Small intestine (tissue), 7 donors: ENCODE results near the gene STPG1. TPM values are rescaled to one million over a fixed set of nuclear protein-coding genes. Genes with fewer than 3 reads are reported as not detected.

Experiments used
- DNase-seq, 2 donors: peaks; one replicate each; pipeline versions ENCODE4 v3.0.0 to v3.0.0-alpha.2; 2013
- FAIRE-seq: peaks from 2 replicates; lab custom pipeline; 2012; peaks lifted over from hg19 to GRCh38; lab: Jason Lieb, UNC
- H3K27ac ChIP-seq, 3 donors: one replicate each; pipeline ENCODE4 v1.5.1; 2013; ENCODE audit warnings: low read length in 2 of 3, mild to moderate bottlenecking in 2 of 3, control low read depth in 1 of 3, inconsistent platforms in 1 of 3, low read depth in 1 of 3, moderate library complexity in 1 of 3
- H3K27me3 ChIP-seq, 3 donors: one replicate each; pipeline ENCODE4 v1.6.1; 2013; ENCODE audit warnings: low read length in 3 of 3, inconsistent platforms in 1 of 3; ENCODE audit not compliant: control insufficient read depth in 3 of 3, insufficient read depth in 3 of 3
- H3K36me3 ChIP-seq, 3 donors: one replicate each; pipeline ENCODE4 v1.6.1; 2013; ENCODE audit warnings: low read length in 3 of 3, inconsistent platforms in 1 of 3, low read depth in 1 of 3, mild to moderate bottlenecking in 1 of 3, moderate library complexity in 1 of 3; ENCODE audit not compliant: control insufficient read depth in 3 of 3, insufficient read depth in 2 of 3
- H3K4me1 ChIP-seq, 3 donors: one replicate each; pipeline ENCODE4 v1.6.1; 2013; ENCODE audit warnings: low read length in 2 of 3, inconsistent platforms in 1 of 3, low read depth in 1 of 3, mild to moderate bottlenecking in 1 of 3, moderate library complexity in 1 of 3; ENCODE audit not compliant: control insufficient read depth in 3 of 3, insufficient read depth in 2 of 3
- H3K4me3 ChIP-seq, 3 donors: one replicate each; pipeline ENCODE4 v1.5.1; 2013; ENCODE audit warnings: low read length in 3 of 3, control low read depth in 1 of 3, inconsistent platforms in 1 of 3, low read depth in 1 of 3, mild to moderate bottlenecking in 1 of 3, moderate library complexity in 1 of 3
- H3K9me3 ChIP-seq, 2 donors: one replicate each; pipeline ENCODE4 v1.6.1; 2013; ENCODE audit warnings: low read depth in 1 of 2, low read length in 1 of 2; ENCODE audit not compliant: control insufficient read depth in 2 of 2, insufficient read depth in 1 of 2
- WGBS, 3 donors: extraction: QIAGEN DNeasy Blood & Tissue Kit; methylation state at CpG; one replicate each; pipeline ENCODE4 v1.1.7; 2013; 5-methylcytosine and 5-hydroxymethylcytosine counted together
- polyA plus RNA-seq, 4 donors: library from polyadenylated mRNA; stranded (reverse) in 3 of 4; unstranded in 1 of 4; fragments of 200-250 nt in 3 of 4; fragments of 120-200 nt in 1 of 4; gene quantifications; one replicate each; pipeline versions ENCODE4 v1.2.1 to v1.2.3, GENCODE V29; 2013
- donor health status: healthy with polysubstance abuse.
- donor health status: control.
- donor health status: control.
- donor health status: Bipolar disorder and iron deficiency.
- donor health status: healthy.

The STPG1 gene
- polyA plus RNA-seq, 4 donors, result 5.7 to 10.3 (median 6.5) TPM

DNA sequence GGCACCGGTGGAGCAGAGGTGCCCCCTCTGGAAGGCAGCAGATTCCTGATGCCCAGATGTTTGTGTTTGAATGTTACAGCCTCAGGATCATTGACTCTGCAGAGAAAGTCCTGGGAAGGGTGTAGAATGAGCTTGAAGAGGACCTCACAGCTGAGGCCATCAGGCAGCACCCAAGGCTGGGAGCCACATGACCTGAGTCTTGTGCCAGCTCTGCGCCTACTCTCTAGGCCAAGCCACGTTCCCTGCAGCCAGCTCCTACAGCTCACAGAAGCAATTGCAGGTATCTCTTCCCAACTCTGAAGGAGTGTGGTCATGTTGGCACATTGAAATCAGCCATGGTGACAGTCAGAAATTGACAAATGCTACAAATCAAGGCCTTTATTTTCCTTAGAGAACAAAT, 58.1 kb downstream of the STPG1 start:
- 64 to 72% (median 68%) methylated on average over 3 of the region's 3 CpGs for WGBS, 3 donors
- DNase-seq (no peak), FAIRE-seq (no peak)
- Histone ChIP-seq H3K27ac (no peak overlapping the region), H3K9me3 (no peaks in the 10 kb centered on the region), H3K36me3 (peaks cover 0 to 36% (median 5%) of the 10 kb centered on the region in 3 donors), H3K27me3 (no peaks in the 10 kb centered on the region), H3K4me3 (no peak overlapping the region), H3K4me1 (peaks cover 0 to 2% (median 0%) of the 10 kb centered on the region in 3 donors)

DNA sequence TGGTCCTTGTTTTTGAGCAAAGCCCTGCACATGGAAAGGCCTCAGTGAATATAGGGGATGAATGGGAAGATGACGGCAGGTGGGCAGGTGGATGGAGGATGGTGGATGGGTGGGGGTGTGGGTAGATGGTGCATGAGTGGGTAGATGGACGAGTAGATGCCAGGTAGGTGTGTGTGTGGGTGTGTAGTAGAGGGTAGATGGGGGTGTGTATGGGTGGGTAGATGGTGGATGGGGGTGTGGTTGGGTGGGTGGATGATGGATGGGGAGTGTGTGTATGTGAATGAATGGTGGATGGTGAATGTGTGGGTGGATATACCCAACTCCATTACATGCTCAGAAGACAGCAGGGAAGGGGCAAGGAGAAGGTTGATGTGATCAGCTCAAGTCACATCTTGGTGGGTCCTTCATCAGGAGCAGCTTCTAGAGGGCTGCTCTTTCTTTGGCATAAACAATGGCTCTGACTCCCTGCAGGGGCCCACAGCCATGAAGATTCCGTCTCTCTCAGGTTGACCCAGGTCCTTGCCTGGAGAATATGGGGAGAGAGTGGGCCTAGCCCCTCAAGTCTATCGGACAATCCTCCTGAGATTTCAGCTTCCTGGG, 60.2 kb downstream of the STPG1 start:
- 92 to 97% (median 95%) methylated on average over 4 of the region's 4 CpGs for WGBS, 3 donors
- Histone ChIP-seq H3K36me3 (peaks cover 0 to 21% (median 5%) of the 10 kb centered on the region in 3 donors), H3K27me3 (no peaks in the 10 kb centered on the region), H3K27ac (no peak overlapping the region), H3K4me3 (no peak overlapping the region), H3K4me1 (peaks cover 0 to 2% (median 0%) of the 10 kb centered on the region in 3 donors), H3K9me3 (no peaks in the 10 kb centered on the region)
- FAIRE-seq (no peak), DNase-seq (no peak)

DNA sequence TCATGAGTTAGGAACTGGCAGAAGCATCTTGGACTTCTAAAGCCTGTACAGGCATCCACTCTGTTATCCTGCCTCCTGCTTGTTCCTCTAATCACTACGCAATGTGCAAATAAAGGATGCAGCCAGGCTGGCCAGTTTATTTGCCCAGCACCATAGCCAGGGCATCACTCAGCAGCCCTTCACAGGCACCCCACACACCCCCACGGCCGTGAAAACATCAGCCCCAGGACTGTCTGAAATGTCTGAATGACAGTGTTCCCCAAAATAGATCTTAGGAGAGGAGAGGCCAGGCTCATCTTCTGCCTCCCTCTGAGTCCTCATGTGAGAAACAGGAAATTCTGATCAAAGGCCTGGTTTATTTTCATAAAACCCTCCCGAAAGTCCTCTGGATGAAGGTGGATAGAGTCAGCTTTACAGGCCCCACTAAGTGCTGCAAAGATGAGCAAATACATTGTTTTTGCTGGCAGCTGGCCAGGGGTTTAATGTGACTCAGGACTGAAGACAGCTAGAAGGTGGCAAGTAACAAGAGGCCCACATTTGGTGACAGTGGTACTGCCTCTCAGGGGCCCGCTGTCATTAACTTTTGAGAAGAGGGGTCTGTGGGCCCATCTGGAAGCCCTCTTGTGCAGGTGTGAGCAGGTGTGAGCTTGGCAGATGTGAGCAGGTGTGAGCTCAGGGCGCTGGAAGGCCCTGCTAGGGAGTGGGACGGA, 61.5 kb downstream of the STPG1 start:
- Histone ChIP-seq H3K4me1 (peaks cover 0 to 2% (median 0%) of the 10 kb centered on the region in 3 donors), H3K27me3 (no peaks in the 10 kb centered on the region), H3K9me3 (no peaks in the 10 kb centered on the region), H3K27ac (no peak overlapping the region), H3K36me3 (peaks cover 0 to 8% (median 0%) of the 10 kb centered on the region in 3 donors), H3K4me3 (no peak overlapping the region)
- WGBS, 3 donors, result 67 to 73% (median 69%) methylated on average over 7 of the region's 7 CpGs
- FAIRE-seq (no peak), DNase-seq (no peak)

DNA sequence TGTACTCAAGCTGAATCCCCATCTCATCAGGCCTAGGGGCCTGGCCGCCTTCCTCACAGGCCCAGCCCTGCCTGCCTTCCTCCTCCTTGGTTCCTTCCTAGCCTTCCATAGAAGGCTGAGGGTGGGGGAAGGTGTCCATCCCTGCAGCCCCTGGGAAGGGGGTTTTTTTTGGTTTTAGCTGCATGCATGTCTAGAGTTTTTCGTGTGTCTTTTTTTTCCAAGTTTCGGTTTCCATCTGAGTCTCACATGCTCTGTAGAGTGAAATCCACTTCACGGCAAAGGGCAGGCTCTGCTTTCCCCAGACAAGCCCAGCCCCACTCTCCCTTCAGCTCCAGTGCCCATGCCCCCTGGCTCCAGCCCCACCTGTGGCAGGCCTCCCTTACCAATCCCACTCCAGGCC, 62.3 kb downstream of the STPG1 start:
- 57 to 78% (median 61%) methylated on average over 4 of the region's 4 CpGs for WGBS, 3 donors
- Histone ChIP-seq H3K36me3 (peaks cover 0 to 7% (median 0%) of the 10 kb centered on the region in 3 donors), H3K4me3 (no peak overlapping the region), H3K27me3 (no peaks in the 10 kb centered on the region), H3K4me1 (peaks cover 0 to 2% (median 0%) of the 10 kb centered on the region in 3 donors), H3K9me3 (no peaks in the 10 kb centered on the region), H3K27ac (no peak overlapping the region)
- FAIRE-seq, result no peak
- no peak for DNase-seq

DNA sequence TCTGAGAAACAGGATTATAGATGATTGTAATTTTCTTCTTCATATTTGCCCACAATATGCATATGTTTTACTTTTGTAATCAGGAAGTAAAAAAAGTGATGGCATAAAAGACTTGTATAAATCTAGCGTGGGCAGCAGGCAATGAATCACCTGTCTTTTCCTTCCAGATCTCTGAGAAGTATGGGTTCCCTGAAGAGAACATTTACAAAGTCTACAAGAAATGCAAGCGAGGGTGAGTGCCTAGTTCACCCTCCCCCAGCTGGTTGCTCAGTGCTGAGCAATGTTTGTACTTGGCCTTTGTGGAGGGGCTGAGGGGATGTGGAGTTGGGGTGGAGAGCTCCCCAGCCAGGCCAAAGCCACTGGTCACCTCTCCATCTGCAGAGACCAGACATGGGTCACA, 63.7 kb downstream of the STPG1 start:
- Histone ChIP-seq H3K27ac (no peak overlapping the region), H3K27me3 (no peaks in the 10 kb centered on the region), H3K4me1 (peaks cover 0 to 2% (median 0%) of the 10 kb centered on the region in 3 donors), H3K36me3 (peaks cover 0 to 3% (median 0%) of the 10 kb centered on the region in 3 donors), H3K4me3 (no peak overlapping the region), H3K9me3 (no peaks in the 10 kb centered on the region)
- FAIRE-seq (no peak), DNase-seq (no peak)
- 80 to 87% (median 83%) methylated on average over 2 of the region's 2 CpGs for WGBS, 3 donors

DNA sequence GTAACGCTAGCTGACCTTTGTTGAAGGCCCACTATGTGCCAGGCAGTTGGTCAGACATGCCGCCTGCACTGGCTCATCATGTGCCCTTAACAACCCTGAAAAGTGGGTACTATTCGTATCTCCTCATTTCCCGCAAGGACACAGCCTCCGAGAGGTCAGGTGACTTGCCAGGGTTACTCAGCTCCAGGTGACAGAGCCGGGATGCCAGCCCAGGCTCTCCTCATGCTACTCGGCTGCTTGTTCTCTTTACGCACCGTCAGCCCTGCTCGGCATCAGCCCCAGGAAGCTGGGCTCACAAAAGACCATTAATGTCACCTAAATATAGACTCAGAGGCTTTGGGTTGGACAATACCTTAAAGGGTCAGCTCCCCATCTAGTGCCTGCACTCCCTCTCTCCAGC, 65.4 kb downstream of the STPG1 start:
- H3K36me3 ChIP-seq, result peaks cover 0 to 3% (median 0%) of the 10 kb centered on the region in 3 donors
- WGBS, 3 donors, result 89 to 94% (median 92%) methylated on average over 10 of the region's 10 CpGs
- FAIRE-seq, result no peak

DNA sequence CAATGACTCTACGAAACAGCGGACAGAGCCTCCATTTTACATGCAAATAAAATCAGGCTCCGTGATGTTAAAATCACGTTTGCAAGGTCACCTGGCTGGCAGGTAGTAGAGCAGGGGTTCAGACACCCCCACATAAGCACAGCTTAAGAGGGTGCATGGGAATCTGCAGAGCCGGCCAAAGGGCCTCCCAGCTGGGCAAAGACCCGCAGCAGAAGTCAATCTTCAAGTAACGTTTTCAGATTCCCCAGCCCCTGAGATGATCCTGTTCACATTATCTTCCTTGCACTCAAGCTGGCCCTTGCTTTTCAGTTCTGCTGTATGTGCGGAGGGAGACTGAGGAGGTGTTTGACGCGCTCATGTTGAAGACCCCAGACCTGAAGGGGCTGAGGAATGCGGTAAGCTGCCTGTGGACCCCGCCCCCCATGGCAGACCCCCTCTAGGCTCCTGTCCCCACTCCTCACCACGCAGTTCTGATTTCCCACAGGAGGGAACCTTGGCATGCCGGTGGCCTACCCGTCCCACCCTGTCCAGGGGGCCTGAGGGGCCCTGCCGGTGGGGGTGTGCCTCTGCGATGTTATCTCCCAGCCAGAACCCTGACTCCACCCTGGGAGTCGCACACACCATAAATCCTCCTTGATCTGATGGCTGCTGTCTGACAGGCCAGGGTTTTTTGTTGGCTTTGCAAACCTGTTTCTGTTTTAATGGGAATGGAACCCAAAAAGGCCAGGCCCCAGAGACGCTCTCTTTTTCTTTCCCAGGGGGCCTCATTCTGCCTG, 66.2 kb downstream of the STPG1 start:
- FAIRE-seq (no peak), DNase-seq (no peak)
- Histone ChIP-seq H3K27me3 (no peaks in the 10 kb centered on the region), H3K4me3 (no peak overlapping the region), H3K9me3 (no peaks in the 10 kb centered on the region), H3K27ac (no peak overlapping the region), H3K36me3 (peaks cover 0 to 3% (median 0%) of the 10 kb centered on the region in 3 donors), H3K4me1 (peaks cover 0 to 2% (median 0%) of the 10 kb centered on the region in 3 donors)
- WGBS, 3 donors, result 77 to 81% (median 79%) methylated on average over 19 of the region's 19 CpGs

More for the DNA sequence above, 65.4 kb downstream of the STPG1 start:
- no peak overlapping the region for H3K27ac ChIP-seq
- H3K4me1 ChIP-seq, result peaks cover 0 to 2% (median 0%) of the 10 kb centered on the region in 3 donors
- no peaks in the 10 kb centered on the region for H3K27me3 ChIP-seq
- no peak overlapping the region for H3K4me3 ChIP-seq
- no peak for DNase-seq
- no peaks in the 10 kb centered on the region for H3K9me3 ChIP-seq

DNA sequence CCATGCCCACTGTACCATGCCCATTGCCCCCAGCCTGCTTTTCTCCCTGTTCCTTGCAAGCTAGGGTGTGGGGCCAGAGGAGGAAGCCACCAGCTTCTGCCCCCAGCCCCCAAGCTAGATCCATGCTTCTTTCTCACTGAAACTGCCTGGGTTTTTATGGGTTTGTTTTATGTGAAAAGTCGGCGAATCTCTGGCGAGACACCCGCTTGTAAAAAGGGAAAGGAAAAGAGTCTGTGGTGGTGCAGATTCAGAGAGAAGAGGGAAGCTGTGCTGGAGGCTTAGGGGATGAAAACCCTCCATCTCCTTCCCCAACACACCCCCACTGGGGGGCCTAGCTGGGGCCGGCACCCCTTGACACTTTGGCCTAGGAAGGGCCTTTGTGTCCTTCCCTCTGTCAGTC, 68.2 kb downstream of the STPG1 start:
- no peak for FAIRE-seq
- Histone ChIP-seq H3K27me3 (no peaks in the 10 kb centered on the region), H3K9me3 (no peaks in the 10 kb centered on the region), H3K27ac (no peak overlapping the region), H3K4me1 (no peaks in the 10 kb centered on the region), H3K36me3 (no peaks in the 10 kb centered on the region), H3K4me3 (no peak overlapping the region)
- DNase-seq, result no peak
- WGBS, 3 donors, result 66 to 85% (median 75%) methylated on average over 5 of the region's 5 CpGs
